ENCODE data around the gene PIEZO1. TPM values are rescaled to one million over a fixed set of nuclear protein-coding genes. Genes with fewer than 3 reads are reported as not detected.

The PIEZO1 gene
- total RNA-seq, 1 donor from 2014 or later, result 160 TPM

- Mint-ChIP-seq H3K27me3 (ENCODE audit: low read depth) (no peaks in the 10 kb centered on the region), H3K9me3 (no peaks in the 10 kb centered on the region), H3K4me3 (no peak overlapping the region), H3K4me1 (no peaks in the 10 kb centered on the region), H3K27ac (no peak overlapping the region), H3K36me3 (peaks cover 8% of the 10 kb centered on the region)
- TF ChIP-seq CTCF (IDR thresholded peaks at IDR 0.05; ENCODE audit: unreplicated experiment), result no peak
- no peak for DNase-seq (ENCODE audit: low spot score in 2 of 2, unreplicated experiment in 2 of 2)
These were observed 35.5 kb upstream of the PIEZO1 start for GRCh38 chr16:88820385-88821025.

- no peak for TF ChIP-seq CTCF (IDR thresholded peaks at IDR 0.05; ENCODE audit: unreplicated experiment)
- no peak overlapping the region for H3K27ac Mint-ChIP-seq
- no peaks in the 10 kb centered on the region for H3K4me1 Mint-ChIP-seq
- H3K9me3 Mint-ChIP-seq, result no peaks in the 10 kb centered on the region
- no peaks in the 10 kb centered on the region for H3K27me3 Mint-ChIP-seq (ENCODE audit: low read depth)
- no peak overlapping the region for H3K4me3 Mint-ChIP-seq
- no peak for DNase-seq (ENCODE audit: low spot score in 2 of 2, unreplicated experiment in 2 of 2)
- H3K36me3 Mint-ChIP-seq, result peaks cover 8% of the 10 kb centered on the region
These were observed 34.1 kb upstream of the PIEZO1 start for GRCh38 chr16:88819126-88819525.

- Mint-ChIP-seq H3K36me3 (peaks cover 6% of the 10 kb centered on the region), H3K4me3 (no peak overlapping the region), H3K4me1 (no peaks in the 10 kb centered on the region), H3K27ac (no peak overlapping the region), H3K9me3 (no peaks in the 10 kb centered on the region), H3K27me3 (ENCODE audit: low read depth) (no peaks in the 10 kb centered on the region)
- no peak for DNase-seq (ENCODE audit: low spot score in 2 of 2, unreplicated experiment in 2 of 2)
- TF ChIP-seq CTCF (IDR thresholded peaks at IDR 0.05; ENCODE audit: unreplicated experiment), result no peak
These were observed 33.5 kb upstream of the PIEZO1 start for GRCh38 chr16:88818575-88818874.

- no peaks in the 10 kb centered on the region for H3K9me3 Mint-ChIP-seq
These were observed 33.0 kb upstream of the PIEZO1 start for GRCh38 chr16:88817785-88818574.

GRCh38 chr16:88816736-88817535, 31.9 kb upstream of the PIEZO1 start:
- TF ChIP-seq CTCF (IDR thresholded peaks at IDR 0.05; ENCODE audit: unreplicated experiment), result no peak
- no peak overlapping the region for H3K4me3 Mint-ChIP-seq
- no peaks in the 10 kb centered on the region for H3K27me3 Mint-ChIP-seq (ENCODE audit: low read depth)
- no peak overlapping the region for H3K27ac Mint-ChIP-seq
- H3K9me3 Mint-ChIP-seq, result no peaks in the 10 kb centered on the region
- H3K36me3 Mint-ChIP-seq, result no peaks in the 10 kb centered on the region
- no peak for DNase-seq (ENCODE audit: low spot score in 2 of 2, unreplicated experiment in 2 of 2)
- H3K4me1 Mint-ChIP-seq, result peaks cover under 1% of the 10 kb centered on the region

More at GRCh38 chr16:88817785-88818574, 33.0 kb upstream of the PIEZO1 start:
- H3K27ac Mint-ChIP-seq, result no peak overlapping the region
- no peaks in the 10 kb centered on the region for H3K27me3 Mint-ChIP-seq (ENCODE audit: low read depth)
- H3K36me3 Mint-ChIP-seq, result peaks cover 4% of the 10 kb centered on the region
- no peak overlapping the region for H3K4me3 Mint-ChIP-seq
- no peaks in the 10 kb centered on the region for H3K4me1 Mint-ChIP-seq
- no peak for DNase-seq (ENCODE audit: low spot score in 2 of 2, unreplicated experiment in 2 of 2)
- TF ChIP-seq CTCF (IDR thresholded peaks at IDR 0.05; ENCODE audit: unreplicated experiment), result no peak
